ENCODE measurements around the gene R3HDM2. TPM values are rescaled to one million over a fixed set of nuclear protein-coding genes. Genes with fewer than 3 reads are reported as not detected.

The R3HDM2 gene
- total RNA-seq, 2 experiments from 2014 or later, result 25.8 to 47.2 TPM

DNA sequence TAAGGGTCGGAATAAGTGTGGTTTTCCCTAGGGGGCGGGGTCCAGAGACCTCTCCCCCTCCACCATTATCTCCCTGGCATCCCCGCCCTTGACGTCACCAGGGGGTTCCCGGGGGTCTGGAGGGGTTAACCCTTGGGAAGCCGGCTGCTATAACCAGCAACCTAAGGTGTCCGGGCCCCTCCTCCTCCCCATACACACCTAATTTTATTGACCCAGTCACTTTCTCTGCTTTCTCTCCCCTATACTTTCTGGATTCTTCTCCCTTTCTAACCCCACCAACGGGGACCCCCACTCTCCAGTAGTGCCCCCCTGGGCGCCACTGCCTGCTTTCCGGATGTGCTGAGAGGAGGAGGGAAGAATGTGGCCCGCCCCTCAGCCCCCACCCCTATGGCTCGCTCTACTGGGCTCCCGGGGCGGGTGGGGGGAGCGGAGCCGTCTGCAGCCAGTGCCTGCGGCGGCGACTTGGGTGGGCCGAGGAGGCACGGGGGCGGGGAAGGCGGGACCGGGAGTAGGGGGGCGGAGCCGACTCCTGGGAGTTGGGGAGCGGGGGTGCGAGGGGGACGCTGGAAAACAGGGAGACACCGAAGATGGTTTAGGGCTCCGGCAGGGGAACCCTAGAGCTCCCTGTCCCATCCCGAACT, 30.6 kb upstream of the R3HDM2 start:
- POLR2A ChIA-PET, result interaction anchor here (0.6 to 1.4 kb wide), 4 partner anchors 16 to 232 kb away, joined by 3 to 6 read pairs (median 4); partner anchors contain the start of genes ARHGAP9 and SHMT2
- H3K4me1 ChIP-seq (ENCODE audit: insufficient read depth, low read length, poor library complexity, severe bottlenecking), result peaks cover 26% of the 10 kb centered on the region

GRCh38 chr12:57460841-57461275, 30.0 kb upstream of the R3HDM2 start:
- Histone ChIP-seq H3K79me2 (ENCODE audit: insufficient read depth, low read depth, low read length) (no peaks in the 10 kb centered on the region), H3K4me3 (ENCODE audit: low read depth, low read length, poor library complexity, severe bottlenecking) (peak overlapping the region; percentile 77), H4K20me1 (ENCODE audit: insufficient read depth, low read length) (no peaks in the 10 kb centered on the region), H3K36me3 (ENCODE audit: insufficient read depth, low read length) (no peaks in the 10 kb centered on the region), H3K4me2 (ENCODE audit: low read length) (peak overlapping the region; percentile 90), H3K27ac (ENCODE audit: low read depth, low read length, poor library complexity, severe bottlenecking) (peak overlapping the region; percentile 28), H3K9me3 (ENCODE audit: low read length) (no peaks in the 10 kb centered on the region), H3K9me2 (ENCODE audit: insufficient read depth, low read length) (no peaks in the 10 kb centered on the region), H3K4me1 (ENCODE audit: insufficient read depth, low read length, poor library complexity, severe bottlenecking) (peaks cover 31% of the 10 kb centered on the region), H2AFZ (ENCODE audit: low read length) (no peak overlapping the region; the same call in 1 of the 2 replicates)
- POLR2A ChIA-PET, result interaction anchor here (1.2 kb wide), 2 partner anchors 19 to 231 kb away, joined by 3 to 5 read pairs; partner anchors contain the start of genes ARHGAP9 and SHMT2
- BruUV-seq (replicated peaks), result no TSS peak
- CTCF ChIA-PET (ENCODE audit: unreplicated experiment), result interaction anchor here (0.6 kb wide), 1 partner anchor 263 kb away, joined by 4 read pairs; no protein-coding TSS in a partner anchor
- no peak for DNase-seq (ENCODE audit: low spot score)
- TF ChIP-seq CTCF (conservative IDR thresholded peaks at IDR 0.05; ENCODE audit: low read length) (no peak), EZH2phosphoT487 (IDR thresholded peaks at IDR 0.05; ENCODE audit: borderline replicate concordance, low read depth, low read length) (no peak)
- intact Hi-C loops (cut with micrococcal nuclease; ENCODE audit: unreplicated experiment), result loop anchor here (5.0 kb wide), 1 partner anchor 219 kb away; no protein-coding TSS in a partner anchor

More for the DNA sequence above, 30.6 kb upstream of the R3HDM2 start:
- H3K9me2 ChIP-seq (ENCODE audit: insufficient read depth, low read length), result no peaks in the 10 kb centered on the region
- peak; percentile 69 for DNase-seq (ENCODE audit: low spot score)
- H3K9me3 ChIP-seq (ENCODE audit: low read length), result no peaks in the 10 kb centered on the region
- H3K36me3 ChIP-seq (ENCODE audit: insufficient read depth, low read length), result no peaks in the 10 kb centered on the region
- no peaks in the 10 kb centered on the region for H4K20me1 ChIP-seq (ENCODE audit: insufficient read depth, low read length)
- CTCF ChIA-PET (ENCODE audit: unreplicated experiment), result interaction anchor here (0.6 to 1.1 kb wide), 2 partner anchors 13 to 263 kb away, joined by 3 to 4 read pairs; no protein-coding TSS in a partner anchor
- TF ChIP-seq EZH2phosphoT487 (IDR thresholded peaks at IDR 0.05; ENCODE audit: borderline replicate concordance, low read depth, low read length), result no peak
- TF ChIP-seq CTCF (conservative IDR thresholded peaks at IDR 0.05; ENCODE audit: low read length), result no peak
- H3K4me2 ChIP-seq (ENCODE audit: low read length), result peak overlapping the region; percentile 90
- intact Hi-C loops (cut with micrococcal nuclease; ENCODE audit: unreplicated experiment), result loop anchor here (5.0 kb wide), 1 partner anchor 219 kb away; no protein-coding TSS in a partner anchor
- no peaks in the 10 kb centered on the region for H3K79me2 ChIP-seq (ENCODE audit: insufficient read depth, low read depth, low read length)
- peak overlapping the region; percentile 63; the same call in 1 of the 2 replicates for H2AFZ ChIP-seq (ENCODE audit: low read length)
- no TSS peak for BruUV-seq (replicated peaks)
- peak overlapping the region; percentile 67 for H3K27ac ChIP-seq (ENCODE audit: low read depth, low read length, poor library complexity, severe bottlenecking)
- H3K4me3 ChIP-seq (ENCODE audit: low read depth, low read length, poor library complexity, severe bottlenecking), result peak overlapping the region; percentile 77
